HepG2 (cell line): ENCODE measurements around the gene OTUD7B. TPM values are rescaled to one million over a fixed set of nuclear protein-coding genes. Genes with fewer than 3 reads are reported as not detected.

Experiments used
- CAMTA2 ChIP-seq: sonication (generic); formaldehyde crosslinking; IDR thresholded peaks from 2 replicates; pipeline ENCODE4 v1.4.0; 2020; ENCODE audit warnings: mild to moderate bottlenecking, missing genetic modification reagents, borderline replicate concordance
- CENPX ChIP-seq: sonication (generic); formaldehyde crosslinking; IDR thresholded peaks from 2 replicates; pipeline ENCODE4 v1.9.0; 2021; ENCODE audit warnings: mild to moderate bottlenecking, missing genetic modification reagents, moderate library complexity
- MAFF ChIP-seq: IDR thresholded peaks from 2 replicates; pipeline ENCODE4 v1.6.1; 2011; ENCODE audit warnings: low read depth, low read length, improper control_type of control experiment
- MAZ ChIP-seq, 2 experiments: sonication (generic) in 1 of 2; formaldehyde crosslinking in 1 of 2; IDR thresholded peaks; 2 replicates each; pipeline versions ENCODE4 v1.5.0 to v1.6.1; 2012 to 2020; ENCODE audit warnings: low read depth in 2 of 2, mild to moderate bottlenecking in 2 of 2, borderline replicate concordance in 1 of 2, improper control_type of control experiment in 1 of 2, low read length in 1 of 2, missing genetic modification reagents in 1 of 2, moderate library complexity in 1 of 2
- MED1 ChIP-seq: sonication (generic); formaldehyde crosslinking; IDR thresholded peaks from 2 replicates; pipeline ENCODE4 v1.4.0; 2020; ENCODE audit warnings: missing genetic modification reagents
- MIER2 ChIP-seq: IDR thresholded peaks from 2 replicates; pipeline ENCODE4 v1.6.1; 2016; ENCODE audit warnings: missing biosample characterization, missing genetic modification reagents
- PPARG ChIP-seq: conservative IDR thresholded peaks from 2 replicates; pipeline ENCODE4 v1.6.1; 2016; ENCODE audit warnings: missing biosample characterization, missing genetic modification reagents
- RAD21 ChIP-seq: fragments of 450-650 bp; formaldehyde crosslinking; IDR thresholded peaks from 2 replicates; pipeline ENCODE4 v1.5.0; 2020; ENCODE audit warnings: mild to moderate bottlenecking
- SAFB2 ChIP-seq: sonication (generic); formaldehyde crosslinking; IDR thresholded peaks from 2 replicates; pipeline ENCODE4 v1.5.1; 2020; ENCODE audit warnings: missing genetic modification reagents, low read depth, mild to moderate bottlenecking, borderline replicate concordance
- ZNF136 ChIP-seq: sonication (generic); formaldehyde crosslinking; IDR thresholded peaks from 2 replicates; pipeline ENCODE4 v1.8.1; 2022; ENCODE audit warnings: low read depth, mild to moderate bottlenecking, moderate library complexity, missing genetic modification reagents
- ZNF335 ChIP-seq: sonication (generic); formaldehyde crosslinking; IDR thresholded peaks from 2 replicates; pipeline ENCODE4 v1.4.0; 2020; ENCODE audit warnings: missing genetic modification reagents
- ZZZ3 ChIP-seq: sonication (generic); formaldehyde crosslinking; IDR thresholded peaks from 2 replicates; pipeline ENCODE4 v1.4.0; 2020; ENCODE audit warnings: missing genetic modification reagents, mild to moderate bottlenecking, borderline replicate concordance
- polyA plus RNA-seq, 8 experiments: library from polyadenylated mRNA; depleted of rRNA in 3 of 8; stranded (reverse) in 7 of 8; unstranded in 1 of 8; fragments of >200 nt; fragmentation: Illumina TruSeq in 4 of 8; extraction: Trizol in 4 of 8; gene quantifications; 2 replicates each; pipeline versions ENCODE4 v1.2.1 to v1.2.3, GENCODE V29; 2011 to 2016; ENCODE audit warnings: low read depth in 4 of 8, missing spikeins in 1 of 8, mixed read lengths in 1 of 8; ENCODE audit not compliant: insufficient read depth in 1 of 8
- total RNA-seq, 5 experiments: library from RNA; depleted of rRNA; stranded (reverse); fragments of >200 nt; fragmentation: Illumina TruSeq; extraction: Trizol; gene quantifications; 2 replicates each; pipeline ENCODE4 v1.2.3, GENCODE V29; 2016; ENCODE audit warnings: low read depth in 1 of 5
- TF ChIP-seq, protein P1 (sequence below): sonication (generic); formaldehyde crosslinking; IDR thresholded peaks from 2 replicates; pipeline ENCODE4 v1.5.1; 2020; ENCODE audit warnings: missing genetic modification reagents, mild to moderate bottlenecking, borderline replicate concordance
- TF ChIP-seq, protein P2 (sequence below): sonication (generic); formaldehyde crosslinking; IDR thresholded peaks from 2 replicates; pipeline ENCODE4 v1.4.0; 2020; ENCODE audit warnings: missing genetic modification reagents
- TF ChIP-seq, protein P3 (sequence below): sonication (generic); formaldehyde crosslinking; IDR thresholded peaks from 2 replicates; pipeline ENCODE4 v1.5.0; 2020; ENCODE audit warnings: mild to moderate bottlenecking, missing genetic modification reagents
- TF ChIP-seq, protein P4 (sequence below): sonication (generic); formaldehyde crosslinking; IDR thresholded peaks from 2 replicates; pipeline ENCODE4 v1.4.0; 2020; ENCODE audit warnings: mild to moderate bottlenecking, low read depth, missing genetic modification reagents
- TF ChIP-seq, protein P5 (sequence below): IDR thresholded peaks from 2 replicates; pipeline ENCODE4 v1.4.0; 2020; ENCODE audit warnings: mild to moderate bottlenecking, missing genetic modification reagents

Gene OTUD7B
- total and polyA plus RNA-seq, 2 of the 13 experiments (the other 11 are each of a cell fraction or from before 2014, with no cell fraction given): 5.1 to 11.2 TPM

DNA sequence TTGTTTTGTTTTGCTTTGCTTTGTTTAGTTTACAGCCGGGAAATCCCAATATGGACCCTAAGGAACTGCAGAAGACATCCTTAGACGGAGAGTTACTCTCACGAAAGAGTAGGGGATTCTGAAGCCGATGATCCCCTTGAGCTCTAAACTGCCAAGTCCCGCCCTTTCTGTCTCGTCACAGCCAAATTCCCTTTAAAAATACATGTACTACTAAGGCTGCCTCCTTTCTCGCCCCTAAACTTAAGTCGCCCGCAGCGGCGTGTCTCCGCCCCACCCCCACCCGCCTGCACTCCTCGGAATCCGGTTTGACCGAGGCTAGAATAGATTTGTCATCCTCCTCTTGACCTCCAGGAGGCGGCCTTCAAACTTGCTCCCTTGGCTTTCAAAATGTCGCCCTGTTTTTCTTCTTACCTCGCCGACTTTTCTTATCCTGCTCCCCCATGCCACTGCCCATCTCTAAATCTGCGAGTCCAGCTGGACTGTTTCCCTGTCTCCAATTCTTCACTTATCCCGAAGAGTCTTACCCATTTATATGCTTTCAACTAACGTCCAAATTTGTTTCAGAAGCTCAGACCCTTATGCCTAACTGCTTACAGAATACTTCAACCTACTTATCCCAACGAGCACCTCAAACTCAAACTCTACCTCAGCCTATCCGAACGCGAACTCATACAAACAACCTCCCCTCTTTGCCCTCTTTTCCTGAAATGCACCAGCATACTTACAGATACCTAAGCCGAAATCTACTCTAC is 122.1 kb downstream of the OTUD7B start (continued):
- TF ChIP-seq, protein P1, sequence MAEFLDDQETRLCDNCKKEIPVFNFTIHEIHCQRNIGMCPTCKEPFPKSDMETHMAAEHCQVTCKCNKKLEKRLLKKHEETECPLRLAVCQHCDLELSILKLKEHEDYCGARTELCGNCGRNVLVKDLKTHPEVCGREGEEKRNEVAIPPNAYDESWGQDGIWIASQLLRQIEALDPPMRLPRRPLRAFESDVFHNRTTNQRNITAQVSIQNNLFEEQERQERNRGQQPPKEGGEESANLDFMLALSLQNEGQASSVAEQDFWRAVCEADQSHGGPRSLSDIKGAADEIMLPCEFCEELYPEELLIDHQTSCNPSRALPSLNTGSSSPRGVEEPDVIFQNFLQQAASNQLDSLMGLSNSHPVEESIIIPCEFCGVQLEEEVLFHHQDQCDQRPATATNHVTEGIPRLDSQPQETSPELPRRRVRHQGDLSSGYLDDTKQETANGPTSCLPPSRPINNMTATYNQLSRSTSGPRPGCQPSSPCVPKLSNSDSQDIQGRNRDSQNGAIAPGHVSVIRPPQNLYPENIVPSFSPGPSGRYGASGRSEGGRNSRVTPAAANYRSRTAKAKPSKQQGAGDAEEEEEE (CRISPR knock-in tag): no peak
- TF ChIP-seq, protein P2, sequence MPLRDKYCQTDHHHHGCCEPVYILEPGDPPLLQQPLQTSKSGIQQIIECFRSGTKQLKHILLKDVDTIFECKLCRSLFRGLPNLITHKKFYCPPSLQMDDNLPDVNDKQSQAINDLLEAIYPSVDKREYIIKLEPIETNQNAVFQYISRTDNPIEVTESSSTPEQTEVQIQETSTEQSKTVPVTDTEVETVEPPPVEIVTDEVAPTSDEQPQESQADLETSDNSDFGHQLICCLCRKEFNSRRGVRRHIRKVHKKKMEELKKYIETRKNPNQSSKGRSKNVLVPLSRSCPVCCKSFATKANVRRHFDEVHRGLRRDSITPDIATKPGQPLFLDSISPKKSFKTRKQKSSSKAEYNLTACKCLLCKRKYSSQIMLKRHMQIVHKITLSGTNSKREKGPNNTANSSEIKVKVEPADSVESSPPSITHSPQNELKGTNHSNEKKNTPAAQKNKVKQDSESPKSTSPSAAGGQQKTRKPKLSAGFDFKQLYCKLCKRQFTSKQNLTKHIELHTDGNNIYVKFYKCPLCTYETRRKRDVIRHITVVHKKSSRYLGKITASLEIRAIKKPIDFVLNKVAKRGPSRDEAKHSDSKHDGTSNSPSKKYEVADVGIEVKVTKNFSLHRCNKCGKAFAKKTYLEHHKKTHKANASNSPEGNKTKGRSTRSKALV (CRISPR knock-in tag): peak; percentile 43; the same call in 1 of the 2 replicates
- TF ChIP-seq, protein P3, sequence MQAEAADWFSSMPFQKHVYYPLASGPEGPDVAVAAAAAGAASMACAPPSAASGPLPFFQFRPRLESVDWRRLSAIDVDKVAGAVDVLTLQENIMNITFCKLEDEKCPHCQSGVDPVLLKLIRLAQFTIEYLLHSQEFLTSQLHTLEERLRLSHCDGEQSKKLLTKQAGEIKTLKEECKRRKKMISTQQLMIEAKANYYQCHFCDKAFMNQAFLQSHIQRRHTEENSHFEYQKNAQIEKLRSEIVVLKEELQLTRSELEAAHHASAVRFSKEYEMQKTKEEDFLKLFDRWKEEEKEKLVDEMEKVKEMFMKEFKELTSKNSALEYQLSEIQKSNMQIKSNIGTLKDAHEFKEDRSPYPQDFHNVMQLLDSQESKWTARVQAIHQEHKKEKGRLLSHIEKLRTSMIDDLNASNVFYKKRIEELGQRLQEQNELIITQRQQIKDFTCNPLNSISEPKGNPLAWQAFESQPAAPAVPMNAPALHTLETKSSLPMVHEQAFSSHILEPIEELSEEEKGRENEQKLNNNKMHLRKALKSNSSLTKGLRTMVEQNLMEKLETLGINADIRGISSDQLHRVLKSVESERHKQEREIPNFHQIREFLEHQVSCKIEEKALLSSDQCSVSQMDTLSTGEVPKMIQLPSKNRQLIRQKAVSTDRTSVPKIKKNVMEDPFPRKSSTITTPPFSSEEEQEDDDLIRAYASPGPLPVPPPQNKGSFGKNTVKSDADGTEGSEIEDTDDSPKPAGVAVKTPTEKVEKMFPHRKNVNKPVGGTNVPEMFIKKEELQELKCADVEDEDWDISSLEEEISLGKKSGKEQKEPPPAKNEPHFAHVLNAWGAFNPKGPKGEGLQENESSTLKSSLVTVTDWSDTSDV (CRISPR knock-in tag): no peak
- TF ChIP-seq MIER2 (CRISPR knock-in tag) (no peak), ZNF136 (no peak), RAD21 (CRISPR knock-in tag) (peak; percentile 27; the same call in 1 of the 2 replicates), PPARG (CRISPR knock-in tag) (no peak), CENPX (CRISPR knock-in tag) (no peak), SAFB2 (CRISPR knock-in tag) (no peak), ZNF335 (no peak), MAZ (IDR thresholded peaks at IDR 0.05; ENCODE audit: borderline replicate concordance, low read depth, low read length) (no peak), MAZ (CRISPR knock-in tag; IDR thresholded peaks at IDR 0.05; ENCODE audit: low read depth) (0 out of 2 replicates have a peak, but pooled peaks have one; percentile 23), MED1 (CRISPR knock-in tag) (no peak; the same call in 1 of the 2 replicates), ZZZ3 (CRISPR knock-in tag) (no peak), MAFF (no peak), CAMTA2 (CRISPR knock-in tag) (no peak)
- TF ChIP-seq, protein P4, sequence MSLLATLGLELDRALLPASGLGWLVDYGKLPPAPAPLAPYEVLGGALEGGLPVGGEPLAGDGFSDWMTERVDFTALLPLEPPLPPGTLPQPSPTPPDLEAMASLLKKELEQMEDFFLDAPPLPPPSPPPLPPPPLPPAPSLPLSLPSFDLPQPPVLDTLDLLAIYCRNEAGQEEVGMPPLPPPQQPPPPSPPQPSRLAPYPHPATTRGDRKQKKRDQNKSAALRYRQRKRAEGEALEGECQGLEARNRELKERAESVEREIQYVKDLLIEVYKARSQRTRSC (CRISPR knock-in tag): no peak
- TF ChIP-seq, protein P5, sequence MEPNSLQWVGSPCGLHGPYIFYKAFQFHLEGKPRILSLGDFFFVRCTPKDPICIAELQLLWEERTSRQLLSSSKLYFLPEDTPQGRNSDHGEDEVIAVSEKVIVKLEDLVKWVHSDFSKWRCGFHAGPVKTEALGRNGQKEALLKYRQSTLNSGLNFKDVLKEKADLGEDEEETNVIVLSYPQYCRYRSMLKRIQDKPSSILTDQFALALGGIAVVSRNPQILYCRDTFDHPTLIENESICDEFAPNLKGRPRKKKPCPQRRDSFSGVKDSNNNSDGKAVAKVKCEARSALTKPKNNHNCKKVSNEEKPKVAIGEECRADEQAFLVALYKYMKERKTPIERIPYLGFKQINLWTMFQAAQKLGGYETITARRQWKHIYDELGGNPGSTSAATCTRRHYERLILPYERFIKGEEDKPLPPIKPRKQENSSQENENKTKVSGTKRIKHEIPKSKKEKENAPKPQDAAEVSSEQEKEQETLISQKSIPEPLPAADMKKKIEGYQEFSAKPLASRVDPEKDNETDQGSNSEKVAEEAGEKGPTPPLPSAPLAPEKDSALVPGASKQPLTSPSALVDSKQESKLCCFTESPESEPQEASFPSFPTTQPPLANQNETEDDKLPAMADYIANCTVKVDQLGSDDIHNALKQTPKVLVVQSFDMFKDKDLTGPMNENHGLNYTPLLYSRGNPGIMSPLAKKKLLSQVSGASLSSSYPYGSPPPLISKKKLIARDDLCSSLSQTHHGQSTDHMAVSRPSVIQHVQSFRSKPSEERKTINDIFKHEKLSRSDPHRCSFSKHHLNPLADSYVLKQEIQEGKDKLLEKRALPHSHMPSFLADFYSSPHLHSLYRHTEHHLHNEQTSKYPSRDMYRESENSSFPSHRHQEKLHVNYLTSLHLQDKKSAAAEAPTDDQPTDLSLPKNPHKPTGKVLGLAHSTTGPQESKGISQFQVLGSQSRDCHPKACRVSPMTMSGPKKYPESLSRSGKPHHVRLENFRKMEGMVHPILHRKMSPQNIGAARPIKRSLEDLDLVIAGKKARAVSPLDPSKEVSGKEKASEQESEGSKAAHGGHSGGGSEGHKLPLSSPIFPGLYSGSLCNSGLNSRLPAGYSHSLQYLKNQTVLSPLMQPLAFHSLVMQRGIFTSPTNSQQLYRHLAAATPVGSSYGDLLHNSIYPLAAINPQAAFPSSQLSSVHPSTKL: 0 out of 2 replicates have a peak, but pooled peaks have one; percentile 11
